HepG2 (cell line): ENCODE results near the gene SLC19A1.

Experiments used
- AKNA ChIP-seq: sonication (generic); formaldehyde crosslinking; IDR thresholded peaks from 2 replicates; pipeline ENCODE4 v1.4.0; 2020; ENCODE audit warnings: missing genetic modification reagents, borderline replicate concordance
- MED13 ChIP-seq: sonication (generic); formaldehyde crosslinking; IDR thresholded peaks from 2 replicates; pipeline ENCODE4 v1.5.0; 2020; ENCODE audit warnings: missing genetic modification reagents
- MIER3 ChIP-seq: IDR thresholded peaks from 2 replicates; pipeline ENCODE4 v1.6.1; 2016; ENCODE audit warnings: missing compliant biosample characterization, borderline replicate concordance
- RAD21 ChIP-seq: fragments of 450-650 bp; formaldehyde crosslinking; IDR thresholded peaks from 2 replicates; pipeline ENCODE4 v1.5.0; 2020; ENCODE audit warnings: mild to moderate bottlenecking
- SP140L ChIP-seq: sonication (generic); formaldehyde crosslinking; IDR thresholded peaks from 2 replicates; pipeline ENCODE4 v1.4.0; 2020; ENCODE audit warnings: missing genetic modification reagents, borderline replicate concordance
- TFE3 ChIP-seq: IDR thresholded peaks from 2 replicates; pipeline ENCODE4 v1.6.1; 2016
- USF2 ChIP-seq, 2 experiments: sonication (generic) in 1 of 2; formaldehyde crosslinking in 1 of 2; IDR thresholded peaks; 2 replicates each; pipeline versions ENCODE4 v1.5.1 to v1.6.1; 2011 to 2020; ENCODE audit warnings: borderline replicate concordance in 1 of 2, low read depth in 1 of 2, low read length in 1 of 2, mild to moderate bottlenecking in 1 of 2, missing genetic modification reagents in 1 of 2, moderate library complexity in 1 of 2
- TF ChIP-seq, protein P1 (sequence below): sonication (generic); formaldehyde crosslinking; IDR thresholded peaks from 2 replicates; pipeline ENCODE4 v1.4.0; 2020; ENCODE audit warnings: missing genetic modification reagents, mild to moderate bottlenecking, borderline replicate concordance
- TF ChIP-seq, protein P2 (sequence below): sonication (generic); formaldehyde crosslinking; IDR thresholded peaks from 2 replicates; pipeline ENCODE4 v1.4.0; 2020; ENCODE audit warnings: missing genetic modification reagents, mild to moderate bottlenecking, borderline replicate concordance
- TF ChIP-seq, protein P3 (sequence below): sonication (generic); formaldehyde crosslinking; IDR thresholded peaks from 2 replicates; pipeline ENCODE4 v1.5.0; 2020; ENCODE audit warnings: mild to moderate bottlenecking, missing genetic modification reagents, moderate library complexity

GRCh38 chr21:45560106-45561021 is 18.1 kb upstream of the SLC19A1 start:
- TF ChIP-seq RAD21 (CRISPR knock-in tag) (no peak), AKNA (CRISPR knock-in tag) (no peak), SP140L (CRISPR knock-in tag) (no peak), MIER3 (CRISPR knock-in tag) (no peak), USF2 (IDR thresholded peaks at IDR 0.05; ENCODE audit: low read depth, low read length) (no peak), USF2 (CRISPR knock-in tag; IDR thresholded peaks at IDR 0.05; ENCODE audit: borderline replicate concordance) (no peak), TFE3 (no peak), MED13 (CRISPR knock-in tag) (no peak)
- TF ChIP-seq, protein P1, sequence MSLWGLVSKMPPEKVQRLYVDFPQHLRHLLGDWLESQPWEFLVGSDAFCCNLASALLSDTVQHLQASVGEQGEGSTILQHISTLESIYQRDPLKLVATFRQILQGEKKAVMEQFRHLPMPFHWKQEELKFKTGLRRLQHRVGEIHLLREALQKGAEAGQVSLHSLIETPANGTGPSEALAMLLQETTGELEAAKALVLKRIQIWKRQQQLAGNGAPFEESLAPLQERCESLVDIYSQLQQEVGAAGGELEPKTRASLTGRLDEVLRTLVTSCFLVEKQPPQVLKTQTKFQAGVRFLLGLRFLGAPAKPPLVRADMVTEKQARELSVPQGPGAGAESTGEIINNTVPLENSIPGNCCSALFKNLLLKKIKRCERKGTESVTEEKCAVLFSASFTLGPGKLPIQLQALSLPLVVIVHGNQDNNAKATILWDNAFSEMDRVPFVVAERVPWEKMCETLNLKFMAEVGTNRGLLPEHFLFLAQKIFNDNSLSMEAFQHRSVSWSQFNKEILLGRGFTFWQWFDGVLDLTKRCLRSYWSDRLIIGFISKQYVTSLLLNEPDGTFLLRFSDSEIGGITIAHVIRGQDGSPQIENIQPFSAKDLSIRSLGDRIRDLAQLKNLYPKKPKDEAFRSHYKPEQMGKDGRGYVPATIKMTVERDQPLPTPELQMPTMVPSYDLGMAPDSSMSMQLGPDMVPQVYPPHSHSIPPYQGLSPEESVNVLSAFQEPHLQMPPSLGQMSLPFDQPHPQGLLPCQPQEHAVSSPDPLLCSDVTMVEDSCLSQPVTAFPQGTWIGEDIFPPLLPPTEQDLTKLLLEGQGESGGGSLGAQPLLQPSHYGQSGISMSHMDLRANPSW (CRISPR knock-in tag): no peak
- TF ChIP-seq, protein P2, sequence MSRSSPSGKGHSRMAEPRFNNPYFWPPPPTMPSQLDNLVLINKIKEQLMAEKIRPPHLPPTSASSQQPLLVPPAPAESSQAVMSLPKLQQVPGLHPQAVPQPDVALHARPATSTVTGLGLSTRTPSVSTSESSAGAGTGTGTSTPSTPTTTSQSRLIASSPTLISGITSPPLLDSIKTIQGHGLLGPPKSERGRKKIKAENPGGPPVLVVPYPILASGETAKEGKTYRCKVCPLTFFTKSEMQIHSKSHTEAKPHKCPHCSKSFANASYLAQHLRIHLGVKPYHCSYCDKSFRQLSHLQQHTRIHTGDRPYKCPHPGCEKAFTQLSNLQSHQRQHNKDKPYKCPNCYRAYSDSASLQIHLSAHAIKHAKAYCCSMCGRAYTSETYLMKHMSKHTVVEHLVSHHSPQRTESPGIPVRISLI (CRISPR knock-in tag): no peak
- TF ChIP-seq, protein P3, sequence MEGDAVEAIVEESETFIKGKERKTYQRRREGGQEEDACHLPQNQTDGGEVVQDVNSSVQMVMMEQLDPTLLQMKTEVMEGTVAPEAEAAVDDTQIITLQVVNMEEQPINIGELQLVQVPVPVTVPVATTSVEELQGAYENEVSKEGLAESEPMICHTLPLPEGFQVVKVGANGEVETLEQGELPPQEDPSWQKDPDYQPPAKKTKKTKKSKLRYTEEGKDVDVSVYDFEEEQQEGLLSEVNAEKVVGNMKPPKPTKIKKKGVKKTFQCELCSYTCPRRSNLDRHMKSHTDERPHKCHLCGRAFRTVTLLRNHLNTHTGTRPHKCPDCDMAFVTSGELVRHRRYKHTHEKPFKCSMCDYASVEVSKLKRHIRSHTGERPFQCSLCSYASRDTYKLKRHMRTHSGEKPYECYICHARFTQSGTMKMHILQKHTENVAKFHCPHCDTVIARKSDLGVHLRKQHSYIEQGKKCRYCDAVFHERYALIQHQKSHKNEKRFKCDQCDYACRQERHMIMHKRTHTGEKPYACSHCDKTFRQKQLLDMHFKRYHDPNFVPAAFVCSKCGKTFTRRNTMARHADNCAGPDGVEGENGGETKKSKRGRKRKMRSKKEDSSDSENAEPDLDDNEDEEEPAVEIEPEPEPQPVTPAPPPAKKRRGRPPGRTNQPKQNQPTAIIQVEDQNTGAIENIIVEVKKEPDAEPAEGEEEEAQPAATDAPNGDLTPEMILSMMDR (CRISPR knock-in tag): no peak
